Measurements from ENCODE around the gene GPR151. TPM values are rescaled to one million over a fixed set of nuclear protein-coding genes. Genes with fewer than 3 reads are reported as not detected.

The GPR151 gene
- total and polyA plus RNA-seq, 2 of the 8 experiments (the other 6 are each of a cell fraction or from before 2014, with no cell fraction given): 0.03 TPM; not detected in 1

DNA sequence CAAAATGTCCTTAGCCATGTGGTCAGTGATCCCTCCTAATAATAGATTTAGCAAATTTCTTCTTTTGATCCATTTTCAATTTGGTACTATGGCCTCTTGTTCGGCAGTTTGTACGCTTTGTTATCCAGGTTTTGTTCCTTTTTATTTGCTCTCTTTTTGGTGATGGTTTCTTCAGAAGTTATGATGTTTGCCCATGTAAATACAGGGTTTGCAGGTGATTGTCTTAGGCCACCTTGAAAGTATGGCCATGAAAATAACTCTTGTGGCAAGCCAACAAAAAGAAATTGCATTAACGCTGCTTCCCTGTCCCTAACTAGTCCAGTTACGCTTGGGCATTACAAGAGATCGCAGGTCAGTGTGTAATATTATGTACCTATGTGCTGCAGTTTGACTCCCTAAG lies 8.6 kb downstream of the GPR151 start:
- POLR2A ChIA-PET (ENCODE audit: partially characterized antibody): no interaction called here
- WGBS, 2 experiments (ENCODE audit: extremely low coverage in 1 of 2, insufficient coverage in 1 of 2, insufficient read length in 1 of 2, insufficient replicate concordance in 2 of 2, low coverage in 1 of 2, low lambda C conversion rate in 2 of 2, missing lambda C conversion rate in 1 of 2): 96% methylated on average over 5 of the region's 5 CpGs; no CpG with 5 or more reads in 1 of the 2 experiments

More for the DNA sequence above, 8.6 kb downstream of the GPR151 start:
- Histone ChIP-seq H3K4me3 (ENCODE audit: extremely low read depth in 1 of 4, insufficient read depth in 2 of 4, low read depth in 3 of 4, low read length in 4 of 4) (no peak overlapping the region), H2BK120ac (replicated peaks; ENCODE audit: low read depth, low read length) (no peak overlapping the region), H2BK12ac (ENCODE audit: low read depth, low read length) (no peak overlapping the region), H3K79me2 (ENCODE audit: control insufficient read depth in 1 of 2, insufficient read depth in 2 of 2, low read length in 2 of 2) (no peaks in the 10 kb centered on the region), H4K5ac (ENCODE audit: insufficient read length, low read depth, low read length) (no peak overlapping the region), H4K20me1 (replicated peaks in 1 of 2; ENCODE audit: control insufficient read depth in 1 of 2, insufficient read depth in 2 of 2, low read length in 2 of 2) (peaks cover 0 to 2% of the 10 kb centered on the region in 2 experiments), H3K18ac (ENCODE audit: extremely low read depth, low read length) (no peak overlapping the region), H3K4me1 (replicated peaks in 1 of 4; ENCODE audit: control insufficient read depth in 3 of 4, insufficient read depth in 4 of 4, low read length in 3 of 4) (no peaks in the 10 kb centered on the region), H3K9me3 (ENCODE audit: insufficient read depth in 2 of 2, low read depth in 1 of 2, low read length in 1 of 2) (no peaks in the 10 kb centered on the region), H3K36me3 (ENCODE audit: control insufficient read depth in 2 of 4, insufficient read depth in 4 of 4, low read length in 3 of 4) (peaks cover 12 to 79% (median 49%) of the 10 kb centered on the region in 4 experiments), H3K4me2 (ENCODE audit: insufficient read depth in 1 of 2, low read depth in 2 of 2, low read length in 2 of 2) (no peak overlapping the region), H2AK5ac (ENCODE audit: low read depth, low read length) (no peak overlapping the region), H3K4ac (replicated peaks; ENCODE audit: insufficient read length, low read depth, low read length) (no peak overlapping the region), H3K23ac (ENCODE audit: insufficient read length) (no peak overlapping the region), H3K79me1 (ENCODE audit: low read depth, low read length) (no peaks in the 10 kb centered on the region), H3K56ac (replicated peaks; ENCODE audit: insufficient read length, low read depth, low read length) (no peak overlapping the region), H4K8ac (ENCODE audit: extremely low read depth, insufficient read depth, low read length) (no peak overlapping the region), H3K14ac (ENCODE audit: insufficient read length) (no peak overlapping the region), H3K23me2 (ENCODE audit: low read depth, low read length) (no peaks in the 10 kb centered on the region), H2AFZ (ENCODE audit: low read length) (no peak overlapping the region), H2BK20ac (ENCODE audit: low read length) (no peak overlapping the region), H4K91ac (replicated peaks; ENCODE audit: insufficient read length, low read length) (no peak overlapping the region), H2BK5ac (ENCODE audit: low read depth, low read length) (no peak overlapping the region), H2BK15ac (ENCODE audit: low read length) (no peak overlapping the region), H3K27me3 (replicated peaks in 1 of 4; ENCODE audit: control insufficient read depth in 3 of 4, extremely low read depth in 1 of 4, insufficient read depth in 3 of 4, low read length in 3 of 4) (no peaks in the 10 kb centered on the region), H3K27ac (ENCODE audit: low read depth, low read length) (no peak overlapping the region), H3K9ac (replicated peaks in 1 of 4; ENCODE audit: extremely low read depth in 1 of 4, low read depth in 3 of 4, low read length in 3 of 4) (no peak overlapping the region)
- no peak for FAIRE-seq
- TF ChIP-seq ZNF274 (IDR thresholded peaks at IDR 0.05; ENCODE audit: borderline replicate concordance, extremely low read depth, low read length): no peak
- TF ChIP-seq POLR2AphosphoS5 (IDR thresholded peaks at IDR 0.05; ENCODE audit: low read depth, low read length): no peak
- TF ChIP-seq SRF (IDR thresholded peaks at IDR 0.05; ENCODE audit: low read depth, low read length): no peak
- TF ChIP-seq ASH2L (IDR thresholded peaks at IDR 0.05; ENCODE audit: low read length): no peak
- no peak for TF ChIP-seq SP2 (IDR thresholded peaks at IDR 0.05; ENCODE audit: low read length)
- TF ChIP-seq USF2 (IDR thresholded peaks at IDR 0.05; ENCODE audit: low read length): no peak
- TF ChIP-seq KDM4A (IDR thresholded peaks at IDR 0.05; ENCODE audit: low read depth, low read length, severe bottlenecking): no peak
- no peak for TF ChIP-seq TBP (IDR thresholded peaks at IDR 0.05; ENCODE audit: low read depth, low read length)
- no peak for TF ChIP-seq SP4 (IDR thresholded peaks at IDR 0.05; ENCODE audit: low read length)
- CTCF ChIA-PET (ENCODE audit: partially characterized antibody): interaction anchor here (0.7 kb wide), 1 partner anchor 183 kb away, joined by 3 read pairs; no protein-coding TSS in a partner anchor
- no peak for DNase-seq (ENCODE audit: low read depth in 1 of 2, low spot score in 2 of 2)
